MG63 (cell line): ENCODE data around the gene DNAAF1. TPM values are rescaled to one million over a fixed set of nuclear protein-coding genes. Genes with fewer than 3 reads are reported as not detected.
A peak's percentile ranks its signal among the peaks of the same experiment; 100 is the strongest.
"Not testable (repeated sequence)": the region's sequence is repeated elsewhere in the genome, so short reads cannot be mapped to it uniquely, and the experiment has no call there.

Experiments
- DNase-seq: peaks from one replicate; pipeline ENCODE4 v3.0.0-alpha.2; 2020
- H3K27me3 ChIP-seq: fragments of 250-450 bp; sonication (Bioruptor Pico); 2 replicates; pipeline ENCODE4 v1.5.1; 2020; ENCODE audit warnings: mild to moderate bottlenecking, moderate library complexity
- H3K36me3 ChIP-seq: fragments of 250-450 bp; sonication (Bioruptor Pico); 2 replicates; pipeline ENCODE4 v1.5.1; 2020; ENCODE audit warnings: mild to moderate bottlenecking, moderate library complexity
- H3K4me3 ChIP-seq: fragments of 250-450 bp; sonication (Bioruptor Pico); 2 replicates; pipeline ENCODE4 v1.5.1; 2020; ENCODE audit warnings: mild to moderate bottlenecking, moderate library complexity
- H3K9me3 ChIP-seq: fragments of 250-450 bp; sonication (Bioruptor Pico); 2 replicates; pipeline ENCODE4 v1.5.1; 2020; ENCODE audit warnings: mild to moderate bottlenecking, moderate library complexity
- total RNA-seq: library from RNA; depleted of rRNA; stranded (reverse); fragments of >200 nt; shearing (Covaris generic); gene quantifications from 2 replicates; pipeline ENCODE4 v1.2.3, GENCODE V29; 2014; ENCODE audit warnings: low replicate concordance; rRNA removed

Gene DNAAF1
- total RNA-seq, result not detected in 2 replicates

- DNase-seq, result peak; percentile 70
- H3K27me3 ChIP-seq, result no peaks in the 10 kb centered on the region
- no peaks in the 10 kb centered on the region for H3K9me3 ChIP-seq
- no peaks in the 10 kb centered on the region for H3K36me3 ChIP-seq
- peak within 1 kb of the TSS; percentile 57 for H3K4me3 ChIP-seq
Measured at GRCh38 chr16:84144859-84145639, at the start of gene DNAAF1, which contains the start of gene HSDL1. DNAAF1 (plus strand) TSS chr16:84145308; CDS start chr16:84145441, 133 bp downstream. HSDL1 (minus strand) TSS chr16:84145177; CDS start chr16:84131321, 13,856 bp downstream.

- Histone ChIP-seq H3K36me3 (peaks cover 10% of the 10 kb centered on the region), H3K9me3 (no peaks in the 10 kb centered on the region), H3K4me3 (no peak overlapping the region), H3K27me3 (no peaks in the 10 kb centered on the region)
- no peak for DNase-seq
Measured at GRCh38 chr16:84095466-84095865, 49.6 kb upstream of the DNAAF1 start.

GRCh38 chr16:84096447-84097005 lies 48.6 kb upstream of the DNAAF1 start:
- no peaks in the 10 kb centered on the region for H3K27me3 ChIP-seq
- no peaks in the 10 kb centered on the region for H3K9me3 ChIP-seq
- peaks cover 10% of the 10 kb centered on the region for H3K36me3 ChIP-seq
- no peak for DNase-seq
- H3K4me3 ChIP-seq, result no peak overlapping the region

GRCh38 chr16:84098939-84099338 lies 46.2 kb upstream of the DNAAF1 start:
- Histone ChIP-seq H3K27me3 (no peaks in the 10 kb centered on the region), H3K4me3 (no peak overlapping the region), H3K9me3 (no peaks in the 10 kb centered on the region), H3K36me3 (peaks cover 10% of the 10 kb centered on the region)
- no peak for DNase-seq

- no peaks in the 10 kb centered on the region for H3K9me3 ChIP-seq
- DNase-seq, result peak; percentile 43
- no peaks in the 10 kb centered on the region for H3K27me3 ChIP-seq
- H3K36me3 ChIP-seq, result peaks cover 7% of the 10 kb centered on the region
- no peak overlapping the region for H3K4me3 ChIP-seq
Measured at GRCh38 chr16:84103678-84104077, 41.4 kb upstream of the DNAAF1 start.

- H3K4me3 ChIP-seq, result no peak overlapping the region
- H3K27me3 ChIP-seq, result no peaks in the 10 kb centered on the region
- H3K36me3 ChIP-seq, result peaks cover 2% of the 10 kb centered on the region
- H3K9me3 ChIP-seq, result no peaks in the 10 kb centered on the region
- DNase-seq, result no peak
Measured at GRCh38 chr16:84104231-84104630, 40.9 kb upstream of the DNAAF1 start.

- H3K27me3 ChIP-seq, result no peaks in the 10 kb centered on the region
- no peaks in the 10 kb centered on the region; the same call in 1 of the 2 replicates for H3K36me3 ChIP-seq
- DNase-seq, result no peak
- H3K9me3 ChIP-seq, result no peaks in the 10 kb centered on the region
- no peak overlapping the region for H3K4me3 ChIP-seq
Measured at GRCh38 chr16:84105301-84105815, 39.8 kb upstream of the DNAAF1 start.

GRCh38 chr16:84105948-84106740 lies 39.0 kb upstream of the DNAAF1 start:
- Histone ChIP-seq H3K4me3 (no peak overlapping the region), H3K27me3 (no peaks in the 10 kb centered on the region), H3K9me3 (no peaks in the 10 kb centered on the region), H3K36me3 (no peaks in the 10 kb centered on the region; the same call in 1 of the 2 replicates)
- DNase-seq, result no peak

GRCh38 chr16:84107921-84108320 lies 37.2 kb upstream of the DNAAF1 start:
- Histone ChIP-seq H3K36me3 (no peaks in the 10 kb centered on the region), H3K9me3 (no peaks in the 10 kb centered on the region), H3K4me3 (no peak overlapping the region), H3K27me3 (no peaks in the 10 kb centered on the region)
- DNase-seq, result no peak

GRCh38 chr16:84109598-84110335 lies 35.3 kb upstream of the DNAAF1 start:
- H3K36me3 ChIP-seq, result no peaks in the 10 kb centered on the region
- DNase-seq, result no peak
- no peaks in the 10 kb centered on the region for H3K27me3 ChIP-seq
- no peak overlapping the region for H3K4me3 ChIP-seq
- no peaks in the 10 kb centered on the region for H3K9me3 ChIP-seq

- no peaks in the 10 kb centered on the region for H3K36me3 ChIP-seq
- no peaks in the 10 kb centered on the region for H3K27me3 ChIP-seq
- no peaks in the 10 kb centered on the region for H3K9me3 ChIP-seq
- H3K4me3 ChIP-seq, result no peak overlapping the region
- DNase-seq, result no peak
Measured at GRCh38 chr16:84110527-84110926, 34.6 kb upstream of the DNAAF1 start.

- DNase-seq, result no peak
- H3K9me3 ChIP-seq, result no peaks in the 10 kb centered on the region
Measured at GRCh38 chr16:84111525-84111924, 33.6 kb upstream of the DNAAF1 start.

GRCh38 chr16:84111949-84112348 lies 33.2 kb upstream of the DNAAF1 start:
- not testable (repeated sequence) for H3K9me3 ChIP-seq, H3K27me3 ChIP-seq, H3K4me3 ChIP-seq, H3K36me3 ChIP-seq, DNase-seq

More at GRCh38 chr16:84111525-84111924, 33.6 kb upstream of the DNAAF1 start:
- H3K36me3 ChIP-seq, result no peaks in the 10 kb centered on the region
- H3K27me3 ChIP-seq, result no peaks in the 10 kb centered on the region
- H3K4me3 ChIP-seq, result no peak overlapping the region

- Histone ChIP-seq H3K27me3 (no peaks in the 10 kb centered on the region), H3K4me3 (peak overlapping the region; percentile 80), H3K36me3 (no peaks in the 10 kb centered on the region), H3K9me3 (no peaks in the 10 kb centered on the region)
- no peak for DNase-seq
Measured at GRCh38 chr16:84115919-84116719, 29.0 kb upstream of the DNAAF1 start.

- Histone ChIP-seq H3K27me3 (no peaks in the 10 kb centered on the region), H3K9me3 (no peaks in the 10 kb centered on the region), H3K4me3 (peak within 1 kb of the TSS; percentile 80), H3K36me3 (no peaks in the 10 kb centered on the region)
- peak; percentile 96 for DNase-seq
Measured at GRCh38 chr16:84116720-84117493, 28.2 kb upstream of the DNAAF1 start, which contains the start of gene MBTPS1. MBTPS1 (minus strand) TSS chr16:84116942; CDS start chr16:84101783, 15,159 bp downstream.
